ENCODE measurements around the gene HSFX4. TPM values are rescaled to one million over a fixed set of nuclear protein-coding genes. Genes with fewer than 3 reads are reported as not detected.
A peak's percentile ranks its signal among the peaks of the same experiment; 100 is the strongest.

HSFX4 gene
- total and polyA plus RNA-seq, 2 donors (not counting 1 experiment from before 2014, with no cell fraction given) = not detected

- H4K20me1 ChIP-seq (ENCODE audit: control insufficient read depth, extremely low read depth, insufficient read depth, low read length) = no peaks in the 10 kb centered on the region
- peak overlapping the region; percentile 57 for H2AFZ ChIP-seq (ENCODE audit: low read length)
- TF ChIP-seq EZH2 (IDR thresholded peaks at IDR 0.05; ENCODE audit: low read length, missing control alignments) = no peak
- TF ChIP-seq, protein P1, sequence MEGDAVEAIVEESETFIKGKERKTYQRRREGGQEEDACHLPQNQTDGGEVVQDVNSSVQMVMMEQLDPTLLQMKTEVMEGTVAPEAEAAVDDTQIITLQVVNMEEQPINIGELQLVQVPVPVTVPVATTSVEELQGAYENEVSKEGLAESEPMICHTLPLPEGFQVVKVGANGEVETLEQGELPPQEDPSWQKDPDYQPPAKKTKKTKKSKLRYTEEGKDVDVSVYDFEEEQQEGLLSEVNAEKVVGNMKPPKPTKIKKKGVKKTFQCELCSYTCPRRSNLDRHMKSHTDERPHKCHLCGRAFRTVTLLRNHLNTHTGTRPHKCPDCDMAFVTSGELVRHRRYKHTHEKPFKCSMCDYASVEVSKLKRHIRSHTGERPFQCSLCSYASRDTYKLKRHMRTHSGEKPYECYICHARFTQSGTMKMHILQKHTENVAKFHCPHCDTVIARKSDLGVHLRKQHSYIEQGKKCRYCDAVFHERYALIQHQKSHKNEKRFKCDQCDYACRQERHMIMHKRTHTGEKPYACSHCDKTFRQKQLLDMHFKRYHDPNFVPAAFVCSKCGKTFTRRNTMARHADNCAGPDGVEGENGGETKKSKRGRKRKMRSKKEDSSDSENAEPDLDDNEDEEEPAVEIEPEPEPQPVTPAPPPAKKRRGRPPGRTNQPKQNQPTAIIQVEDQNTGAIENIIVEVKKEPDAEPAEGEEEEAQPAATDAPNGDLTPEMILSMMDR (conservative IDR thresholded peaks at IDR 0.05 in 1 of 2, IDR thresholded peaks at IDR 0.05 in 1 of 2; ENCODE audit: low read depth in 1 of 2, low read length in 2 of 2) = peak in 1 of 2 donors; percentile 30
- H3K27ac ChIP-seq (ENCODE audit: insufficient read depth, low read length) = no peak overlapping the region
- no peak overlapping the region for H3K9ac ChIP-seq (ENCODE audit: insufficient read depth, low read length)
- peak; percentile 1 to 9 for DNase-seq (ENCODE audit: low read depth in 2 of 2)
- H3K36me3 ChIP-seq (ENCODE audit: control insufficient read depth, insufficient read depth, low read length) = no peaks in the 10 kb centered on the region
- H3K9me3 ChIP-seq (ENCODE audit: control insufficient read depth, insufficient read depth, low read depth, low read length) = no peaks in the 10 kb centered on the region
- H3K27me3 ChIP-seq (ENCODE audit: control insufficient read depth, insufficient read depth, low read length) = no peaks in the 10 kb centered on the region
- H3K79me2 ChIP-seq (ENCODE audit: control insufficient read depth, insufficient read depth, low read length) = no peaks in the 10 kb centered on the region
- no peaks in the 10 kb centered on the region for H3K4me1 ChIP-seq (ENCODE audit: control insufficient read depth, extremely low read depth, insufficient read depth, low read length)
- H3K4me2 ChIP-seq (ENCODE audit: extremely low read depth, insufficient read depth, low read length) = no peak overlapping the region
- peak overlapping the region in 2 of 4 experiments; percentile 35 to 38 for H3K4me3 ChIP-seq (replicated peaks in 1 of 4; ENCODE audit: control extremely low read depth in 1 of 4, insufficient read depth in 1 of 4, low read depth in 3 of 4, low read length in 4 of 4)
These were observed 25.3 kb upstream of the HSFX4 start for GRCh38 chrX:149903889-149904748.

DNA sequence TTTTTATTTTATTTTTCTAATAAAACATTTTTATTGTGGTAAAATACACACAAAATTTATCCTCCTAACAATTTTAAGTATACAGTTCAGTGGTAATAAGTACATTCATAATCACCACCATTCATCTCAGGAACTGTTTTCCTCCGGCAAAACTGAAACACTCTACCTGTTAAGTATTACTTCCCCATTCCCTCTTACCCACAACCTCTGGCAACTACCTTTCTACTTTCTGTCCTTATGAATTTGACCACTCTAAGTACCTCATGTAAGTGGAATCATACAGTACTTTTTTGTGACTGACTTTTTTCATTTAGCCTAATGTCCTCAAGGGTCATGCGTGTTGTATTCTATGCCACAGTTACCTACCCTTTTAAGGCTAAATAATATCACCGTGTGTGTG is 21.1 kb upstream of the HSFX4 start:
- H3K4me2 ChIP-seq (ENCODE audit: extremely low read depth, insufficient read depth, low read length) = no peak overlapping the region
- no peak overlapping the region for H3K9ac ChIP-seq (ENCODE audit: insufficient read depth, low read length)
- H3K4me1 ChIP-seq (ENCODE audit: control insufficient read depth, extremely low read depth, insufficient read depth, low read length) = no peaks in the 10 kb centered on the region
- TF ChIP-seq, protein P1 (conservative IDR thresholded peaks at IDR 0.05 in 1 of 2, IDR thresholded peaks at IDR 0.05 in 1 of 2; ENCODE audit: low read depth in 1 of 2, low read length in 2 of 2) = no peak
- TF ChIP-seq EZH2 (IDR thresholded peaks at IDR 0.05; ENCODE audit: low read length, missing control alignments) = no peak
- H3K79me2 ChIP-seq (ENCODE audit: control insufficient read depth, insufficient read depth, low read length) = no peaks in the 10 kb centered on the region
- no peaks in the 10 kb centered on the region for H3K36me3 ChIP-seq (ENCODE audit: control insufficient read depth, insufficient read depth, low read length)
- no peak overlapping the region for H3K4me3 ChIP-seq (replicated peaks in 1 of 4; ENCODE audit: control extremely low read depth in 1 of 4, insufficient read depth in 1 of 4, low read depth in 3 of 4, low read length in 4 of 4)
- no peak overlapping the region for H2AFZ ChIP-seq (ENCODE audit: low read length)
- H4K20me1 ChIP-seq (ENCODE audit: control insufficient read depth, extremely low read depth, insufficient read depth, low read length) = no peaks in the 10 kb centered on the region
- DNase-seq (ENCODE audit: low read depth in 2 of 2) = no peak
- no peaks in the 10 kb centered on the region for H3K9me3 ChIP-seq (ENCODE audit: control insufficient read depth, insufficient read depth, low read depth, low read length)
- no peaks in the 10 kb centered on the region for H3K27me3 ChIP-seq (ENCODE audit: control insufficient read depth, insufficient read depth, low read length)
- H3K27ac ChIP-seq (ENCODE audit: insufficient read depth, low read length) = no peak overlapping the region

GRCh38 chrX:149908727-149909126 is 20.6 kb upstream of the HSFX4 start:
- DNase-seq (ENCODE audit: low read depth in 2 of 2) = no peak
- Histone ChIP-seq H2AFZ (ENCODE audit: low read length) (no peak overlapping the region), H3K9me3 (ENCODE audit: control insufficient read depth, insufficient read depth, low read depth, low read length) (no peaks in the 10 kb centered on the region), H3K4me2 (ENCODE audit: extremely low read depth, insufficient read depth, low read length) (no peak overlapping the region), H3K4me1 (ENCODE audit: control insufficient read depth, extremely low read depth, insufficient read depth, low read length) (no peaks in the 10 kb centered on the region), H3K9ac (ENCODE audit: insufficient read depth, low read length) (no peak overlapping the region), H3K36me3 (ENCODE audit: control insufficient read depth, insufficient read depth, low read length) (no peaks in the 10 kb centered on the region), H3K27ac (ENCODE audit: insufficient read depth, low read length) (no peak overlapping the region), H3K27me3 (ENCODE audit: control insufficient read depth, insufficient read depth, low read length) (no peaks in the 10 kb centered on the region), H3K79me2 (ENCODE audit: control insufficient read depth, insufficient read depth, low read length) (no peaks in the 10 kb centered on the region), H3K4me3 (replicated peaks in 1 of 4; ENCODE audit: control extremely low read depth in 1 of 4, insufficient read depth in 1 of 4, low read depth in 3 of 4, low read length in 4 of 4) (no peak overlapping the region), H4K20me1 (ENCODE audit: control insufficient read depth, extremely low read depth, insufficient read depth, low read length) (no peaks in the 10 kb centered on the region)
- no peak for TF ChIP-seq EZH2 (IDR thresholded peaks at IDR 0.05; ENCODE audit: low read length, missing control alignments)
- TF ChIP-seq, protein P1 (conservative IDR thresholded peaks at IDR 0.05 in 1 of 2, IDR thresholded peaks at IDR 0.05 in 1 of 2; ENCODE audit: low read depth in 1 of 2, low read length in 2 of 2) = no peak

Measured in fibroblast of lung (primary cell).